DMS53 treated with DMSO at 0.1 percent for 48 hours (cell line): Measurements from ENCODE around the gene MUC13.

Experiments
- DNase-seq: peaks from one replicate; lab custom pipeline; 2025; ENCODE audit not compliant: unreplicated experiment; lab: John Stamatoyannopoulos, UW

The MUC13 gene

DNA sequence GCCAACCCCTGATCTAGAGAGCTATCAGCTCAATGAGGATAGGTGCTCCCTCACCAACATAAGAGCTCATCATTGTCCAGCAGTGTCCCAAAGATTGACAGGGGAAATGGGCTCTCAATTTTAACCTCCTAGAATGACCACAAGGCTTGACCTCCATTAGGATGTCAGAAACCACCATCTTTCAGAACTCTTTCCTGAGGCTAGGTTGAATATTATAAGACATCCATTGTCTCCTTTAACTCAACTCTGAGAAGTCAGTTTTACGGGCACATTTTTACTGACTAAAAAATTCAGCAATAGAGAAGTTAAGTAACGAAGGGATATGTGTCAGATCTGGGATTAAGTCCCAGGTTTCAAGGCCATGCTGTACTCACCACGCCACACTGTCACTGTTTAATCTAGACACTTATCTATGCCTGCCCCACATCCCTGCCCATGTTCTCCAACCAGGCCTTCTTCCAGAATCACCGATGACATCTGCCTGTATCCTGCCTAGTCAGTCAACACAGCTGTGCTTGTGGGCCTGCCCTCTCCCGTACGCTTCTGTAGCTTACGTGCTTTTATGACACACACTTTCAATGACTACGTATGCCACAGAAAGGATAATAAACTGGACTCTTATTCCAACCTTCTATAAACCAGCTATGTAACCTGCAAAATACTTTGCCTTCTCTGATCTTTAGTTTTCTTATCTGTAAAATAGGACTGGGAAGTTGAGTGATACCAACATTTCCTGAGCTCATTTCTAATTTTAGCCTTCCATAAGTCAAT, 17.1 kb upstream of the MUC13 start:
- peak; percentile 81 for DNase-seq

DNA sequence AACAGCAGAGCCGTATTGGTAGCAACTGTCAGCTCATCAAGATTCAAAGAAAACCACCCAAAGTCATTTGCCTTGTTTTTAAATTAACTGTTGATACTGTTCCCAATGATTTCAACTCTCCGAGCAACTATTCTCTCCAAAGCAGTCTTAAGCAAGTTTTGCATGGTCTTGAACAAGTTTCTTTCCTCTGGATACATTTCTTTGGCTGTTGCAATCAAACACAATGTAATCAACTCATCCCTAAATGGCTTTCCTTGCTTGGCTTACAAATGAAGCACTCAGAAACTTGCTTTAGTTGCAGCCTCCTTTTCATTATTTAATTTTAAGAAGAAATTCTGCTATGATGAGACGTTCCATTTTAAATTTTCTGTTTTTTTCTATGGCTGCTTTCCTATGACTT, 15.5 kb upstream of the MUC13 start:
- no peak for DNase-seq

DNA sequence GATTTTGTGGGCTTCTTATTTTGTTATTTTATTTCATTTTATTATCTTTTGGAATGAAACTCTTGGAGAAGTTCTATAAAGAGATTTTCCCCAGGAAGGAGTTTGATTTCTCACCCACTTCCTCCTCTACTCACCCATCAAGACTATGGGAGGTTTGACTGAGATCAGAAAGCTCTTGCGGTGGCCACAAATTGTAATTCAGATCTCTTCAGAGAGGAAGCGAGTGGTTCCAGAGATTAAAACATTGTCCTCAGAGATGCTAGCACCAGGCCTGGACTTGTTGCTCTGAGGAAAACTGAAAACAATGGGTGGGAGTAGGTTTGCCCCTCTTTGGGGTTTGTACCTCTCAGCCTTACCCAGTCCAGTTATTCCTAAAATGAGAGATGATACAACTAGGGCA, 8.1 kb upstream of the MUC13 start:
- DNase-seq = no peak

DNA sequence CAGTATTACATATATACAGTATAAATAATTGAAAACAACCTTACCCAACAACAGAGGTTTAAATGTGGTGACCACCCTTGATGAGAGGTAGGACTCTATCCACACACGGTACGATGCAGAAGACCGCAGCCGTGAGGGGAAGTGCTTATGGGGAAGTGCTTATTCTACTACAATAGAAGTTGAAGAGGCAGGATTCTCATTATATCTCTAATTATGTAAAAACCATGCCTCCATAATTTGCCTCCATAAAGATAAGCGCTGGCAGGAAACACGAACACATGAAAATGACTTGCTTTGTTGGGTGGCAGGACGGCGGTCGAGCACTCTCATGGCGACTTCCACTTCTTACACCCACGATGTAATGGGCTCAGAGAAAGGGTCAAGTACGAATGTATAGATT, 7.2 kb upstream of the MUC13 start:
- DNase-seq = no peak

DNA sequence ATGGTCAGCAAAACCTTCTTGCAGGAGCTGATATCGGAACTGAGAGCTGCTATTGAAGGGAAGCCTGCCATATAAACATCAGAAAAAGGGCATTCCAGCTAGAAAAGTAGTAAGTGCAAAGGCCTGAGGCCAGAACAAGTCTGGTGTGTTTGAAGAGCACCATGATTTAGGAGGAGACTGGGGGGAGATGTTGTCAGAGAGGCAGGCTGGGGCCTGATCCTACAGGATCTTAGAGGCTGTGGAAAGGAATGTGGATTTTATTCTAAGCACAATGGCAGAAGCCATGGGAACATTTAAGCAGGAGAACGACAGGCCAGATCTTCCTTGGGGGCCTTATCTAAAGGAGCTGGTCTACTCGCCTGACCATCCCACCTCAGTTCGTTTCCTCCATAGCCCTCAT, 5.1 kb upstream of the MUC13 start:
- no peak for DNase-seq

DNA sequence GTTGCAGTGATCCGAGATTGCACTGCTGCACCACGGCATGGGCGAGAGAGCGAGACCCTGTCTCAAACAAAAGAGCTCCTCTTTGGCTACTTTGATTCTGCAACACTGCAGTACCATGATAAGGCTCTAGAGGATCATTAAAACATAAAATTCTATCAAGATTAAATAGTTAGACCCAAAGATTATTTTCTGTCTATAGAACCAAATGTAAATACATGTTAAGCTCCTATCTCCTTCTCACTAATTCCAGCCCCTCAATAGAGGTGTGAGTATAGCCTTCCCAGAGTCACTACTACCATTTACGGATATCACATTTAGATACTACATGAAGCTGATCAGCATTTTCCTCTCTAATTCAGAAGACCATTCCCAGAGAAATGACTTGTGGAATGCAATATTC, 4.3 kb upstream of the MUC13 start:
- DNase-seq = no peak

DNA sequence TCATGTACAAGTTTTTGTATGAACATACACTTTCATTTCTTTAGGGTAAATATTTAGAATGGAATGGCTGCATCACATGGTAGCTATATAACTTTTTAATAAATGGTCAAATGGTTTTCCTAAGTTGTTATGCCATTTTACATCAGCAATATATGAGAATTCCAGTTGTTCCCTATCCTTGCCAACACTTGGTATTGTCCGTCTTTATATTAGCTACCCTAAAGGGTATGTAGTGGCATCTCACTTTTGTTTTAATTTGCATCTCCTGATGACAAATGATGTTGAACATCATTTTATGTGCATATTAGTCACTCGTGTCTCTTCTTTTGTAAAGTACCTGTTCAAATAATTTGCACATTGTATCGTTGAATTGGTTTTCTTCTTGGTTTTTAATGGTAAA, 2.5 kb upstream of the MUC13 start:
- DNase-seq = no peak

DNA sequence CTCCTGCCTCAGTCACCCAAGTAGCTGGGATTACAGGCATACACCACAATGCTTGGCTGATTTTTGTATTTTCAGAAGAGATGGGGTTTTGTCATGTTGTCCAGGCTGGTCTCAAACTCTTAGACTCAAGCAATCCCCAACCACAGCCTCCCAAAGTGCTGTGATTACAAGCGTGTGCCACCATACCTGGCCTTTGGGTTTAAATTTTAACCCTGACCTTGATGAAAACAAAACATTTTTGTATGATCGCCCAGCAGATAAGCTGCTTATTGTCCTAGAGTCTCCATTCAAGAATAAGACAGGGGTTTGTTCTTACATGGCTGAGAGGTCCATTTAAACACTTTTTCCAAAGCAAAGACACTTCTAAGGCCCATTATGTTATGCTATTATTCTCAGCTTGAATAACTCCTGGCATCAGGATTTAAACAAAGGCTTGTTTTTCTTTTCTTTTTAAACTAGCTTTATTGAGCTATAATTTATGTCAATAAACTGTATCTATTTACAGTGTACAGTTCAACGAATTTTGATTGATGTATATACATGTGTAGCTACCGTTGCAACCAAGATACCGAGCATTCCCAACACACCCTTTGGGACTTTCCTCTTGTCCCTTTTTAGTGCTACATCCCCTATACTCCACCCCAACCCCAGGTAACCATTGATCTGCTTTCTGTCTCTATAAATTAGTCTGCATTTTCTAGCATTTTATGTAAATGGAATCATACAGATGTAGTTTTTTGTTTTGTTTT, 1.4 kb upstream of the MUC13 start:
- DNase-seq = no peak

DNA sequence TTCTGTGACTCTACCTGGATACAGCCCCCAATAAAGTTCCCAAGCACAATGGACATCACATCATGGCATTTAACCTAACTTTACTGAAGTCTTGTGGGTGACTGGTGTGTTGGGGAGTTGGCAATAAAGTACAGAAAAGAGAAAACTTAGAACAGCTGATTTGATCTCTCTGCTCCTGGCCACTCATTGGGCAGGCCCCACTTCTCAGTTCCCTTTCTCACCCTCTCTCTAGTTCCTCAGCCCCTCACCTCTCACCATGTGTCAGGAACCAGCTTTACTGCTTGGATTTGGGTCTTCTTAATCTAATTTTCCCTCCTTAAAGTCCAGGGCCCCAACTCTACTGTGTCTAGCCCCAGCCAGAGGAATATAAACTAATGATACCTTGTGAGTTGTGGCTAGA, 713 bp upstream of the MUC13 start:
- no peak for DNase-seq

DNA sequence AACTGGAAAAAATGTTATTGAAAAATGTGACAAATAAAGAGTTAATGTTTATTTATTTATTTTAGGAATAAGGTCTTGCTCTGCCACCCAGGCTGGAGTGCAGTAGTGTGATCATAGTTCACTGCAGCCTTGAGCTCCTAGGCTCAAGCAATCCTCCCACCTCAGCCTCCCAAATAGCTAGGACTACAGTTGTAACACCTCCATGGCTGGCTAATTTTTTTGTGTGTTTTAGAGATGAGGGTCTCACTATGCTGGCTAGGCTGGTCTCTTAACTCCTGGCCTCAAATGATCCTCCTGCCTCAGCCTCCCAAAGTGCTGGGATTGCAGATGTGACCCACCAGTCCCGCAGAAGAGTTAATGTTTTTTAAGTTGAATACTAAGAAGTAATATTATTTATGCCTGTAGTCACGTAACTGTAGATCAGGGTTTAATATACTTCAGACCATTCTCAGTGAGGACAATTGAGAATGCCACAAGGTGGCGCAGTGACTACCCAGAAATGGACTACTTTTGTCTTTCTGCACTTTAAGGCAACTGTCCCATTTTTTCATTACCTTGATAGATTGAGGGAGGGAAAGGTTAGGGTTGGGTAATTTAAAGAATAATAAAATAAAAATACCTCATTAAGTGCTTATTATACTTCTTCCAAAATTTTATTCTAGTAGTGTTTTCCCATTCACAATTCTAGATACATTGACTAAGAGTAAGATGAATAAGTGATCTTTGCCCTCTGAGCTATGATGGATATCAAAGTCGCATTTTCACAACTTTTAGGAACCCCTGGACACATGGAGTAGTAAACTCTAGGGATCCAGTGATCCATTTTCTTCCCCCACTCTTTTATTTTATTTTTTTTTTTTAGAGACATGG, 6.0 kb downstream of the MUC13 start:
- DNase-seq = peak; percentile 56

DNA sequence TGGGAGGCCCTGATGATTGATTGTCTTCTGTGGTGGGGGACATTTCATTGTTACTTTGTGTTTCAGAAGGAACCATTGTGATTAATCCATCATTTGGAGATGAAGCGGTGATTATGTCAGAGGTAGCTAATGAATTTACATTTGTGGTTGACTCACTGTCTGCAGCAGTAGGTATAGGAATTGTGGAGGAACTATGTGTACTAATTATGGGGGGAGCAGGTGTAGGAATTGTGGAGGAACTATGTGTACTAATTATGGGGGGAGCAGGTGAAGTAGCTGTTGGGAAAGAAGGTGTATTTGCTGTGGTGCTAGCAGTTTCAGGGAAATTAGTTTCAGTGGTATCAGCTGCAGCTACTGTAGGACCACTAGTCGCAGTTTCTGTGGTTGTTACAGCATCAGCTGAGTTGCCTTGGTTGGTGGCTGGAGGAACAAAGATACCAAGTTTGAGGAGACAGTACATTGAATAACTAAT, 6.9 kb downstream of the MUC13 start:
- DNase-seq = no peak

DNA sequence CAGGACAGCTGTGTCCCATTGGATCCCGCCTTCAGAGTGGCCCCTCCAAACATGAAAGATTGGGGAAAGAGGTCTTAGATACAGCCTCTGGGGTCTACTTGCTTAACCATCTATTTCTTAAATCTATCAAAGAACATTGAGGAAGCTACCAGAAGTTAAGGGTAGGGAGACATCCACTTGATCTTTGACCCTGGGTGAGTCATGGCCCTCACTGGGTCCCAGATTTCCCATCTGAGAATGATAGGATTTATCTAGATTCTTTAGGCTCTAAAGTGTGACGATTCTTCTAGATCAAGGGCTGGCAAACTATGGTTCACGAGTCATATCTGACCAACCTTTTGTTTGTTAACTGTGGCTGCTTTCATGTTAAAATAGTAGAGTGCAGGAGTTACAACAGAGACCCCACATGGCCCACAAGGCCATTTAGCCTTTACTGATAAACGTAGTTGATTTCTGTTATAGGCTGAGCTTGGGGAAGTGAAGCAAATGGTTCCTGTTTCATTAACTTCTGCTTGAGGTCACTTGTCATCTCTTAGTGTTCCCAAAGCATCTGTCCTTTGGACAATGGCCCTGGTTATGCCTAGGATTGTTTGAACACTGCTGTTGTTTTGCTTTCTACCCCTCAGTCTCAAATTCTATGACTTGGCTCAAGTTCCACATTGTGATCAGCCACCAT, 8.0 kb downstream of the MUC13 start:
- no peak for DNase-seq

DNA sequence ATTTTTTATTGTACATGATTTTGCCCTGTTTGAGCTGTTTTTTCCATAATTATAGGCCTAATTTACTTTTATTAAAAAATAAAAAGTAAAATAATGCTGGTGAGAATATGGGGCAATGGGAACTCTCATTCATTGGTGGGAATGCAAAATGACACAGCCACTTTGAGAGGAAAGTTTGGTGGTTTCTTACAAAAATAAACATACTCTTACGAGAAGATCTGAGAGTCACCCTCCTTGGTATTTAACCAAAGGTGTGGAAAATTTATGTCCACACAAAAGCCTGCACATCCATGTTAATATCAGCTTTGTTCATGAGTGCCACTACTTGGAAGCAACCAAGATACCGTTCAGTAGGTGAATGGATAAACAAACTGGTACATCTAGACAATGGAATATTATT, 9.8 kb downstream of the MUC13 start:
- DNase-seq = no peak

DNA sequence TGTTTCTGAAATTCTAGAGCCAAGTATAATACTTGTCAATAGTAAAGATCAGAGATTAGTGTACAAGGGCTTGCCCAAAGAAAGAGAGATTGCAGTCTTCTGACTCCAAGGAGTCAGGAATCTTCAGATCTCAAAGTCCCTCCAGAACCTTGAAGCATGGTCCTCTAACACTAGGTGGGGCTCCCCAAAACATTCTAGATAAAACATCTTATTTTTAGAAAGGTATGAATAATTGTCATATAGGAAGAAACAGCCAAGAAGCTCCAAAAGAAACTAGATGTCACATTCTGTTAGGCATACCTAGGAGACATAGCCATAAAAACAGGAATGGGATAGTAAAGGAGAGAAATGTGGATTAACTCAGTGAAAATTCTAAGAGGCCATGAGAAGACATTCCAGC, 10.7 kb downstream of the MUC13 start:
- DNase-seq = no peak

DNA sequence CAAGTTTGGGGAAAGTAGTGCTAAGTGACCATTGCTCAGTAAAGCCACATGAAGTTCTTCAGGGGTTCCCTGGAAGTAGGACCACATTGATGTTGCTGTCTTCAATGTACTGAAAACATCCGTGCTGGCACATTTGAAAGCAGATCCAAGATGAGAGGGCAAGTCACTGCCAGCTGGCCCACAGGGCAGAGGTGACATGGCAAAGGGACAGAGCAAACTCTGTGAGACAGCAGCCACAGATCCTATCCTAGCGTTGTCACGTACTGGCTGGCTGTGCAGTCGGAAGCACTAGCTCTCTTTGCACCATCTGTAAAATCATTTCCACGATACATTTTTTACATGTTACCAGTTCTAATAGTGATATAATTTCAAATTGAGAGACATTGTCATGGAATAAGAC, 13.8 kb downstream of the MUC13 start:
- no peak for DNase-seq

DNA sequence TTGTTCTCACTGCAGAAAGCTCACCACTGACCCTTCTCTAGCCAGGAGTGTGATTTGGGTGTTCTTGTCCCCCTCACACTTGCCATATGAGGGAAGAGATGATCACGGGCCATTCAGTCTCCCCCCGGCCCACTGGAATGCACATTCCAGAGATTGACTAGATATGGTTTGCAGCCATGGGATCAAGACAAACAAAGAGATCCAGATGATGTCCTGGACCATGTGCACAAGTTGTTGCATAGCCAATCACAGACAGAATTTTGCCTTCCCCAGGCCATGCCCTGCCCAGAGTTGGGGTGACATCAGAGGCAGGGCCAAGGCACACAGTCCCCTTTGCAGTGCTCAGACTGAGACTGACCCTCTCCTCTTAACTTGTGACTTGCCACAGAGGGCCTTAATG, 14.8 kb downstream of the MUC13 start:
- no peak for DNase-seq

DNA sequence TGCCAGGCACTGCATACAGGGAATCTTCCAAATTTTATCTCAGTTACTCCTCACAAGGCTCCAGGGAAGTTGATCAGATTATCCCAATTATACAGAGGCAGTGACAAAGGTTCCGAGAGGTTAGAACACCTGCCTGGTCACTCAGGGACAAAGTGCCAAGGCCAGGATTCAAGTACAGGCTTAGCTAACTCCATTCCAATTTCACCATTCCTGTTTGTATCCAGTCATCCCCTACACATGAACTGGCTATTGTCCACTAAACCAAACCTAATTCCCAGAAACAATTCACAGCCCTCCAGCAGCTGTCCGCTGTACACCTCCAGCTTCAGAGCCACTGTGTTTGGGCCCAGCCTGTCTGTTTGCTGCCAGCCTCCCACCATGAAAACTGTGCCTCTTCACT, 16.0 kb downstream of the MUC13 start:
- DNase-seq = no peak

DNA sequence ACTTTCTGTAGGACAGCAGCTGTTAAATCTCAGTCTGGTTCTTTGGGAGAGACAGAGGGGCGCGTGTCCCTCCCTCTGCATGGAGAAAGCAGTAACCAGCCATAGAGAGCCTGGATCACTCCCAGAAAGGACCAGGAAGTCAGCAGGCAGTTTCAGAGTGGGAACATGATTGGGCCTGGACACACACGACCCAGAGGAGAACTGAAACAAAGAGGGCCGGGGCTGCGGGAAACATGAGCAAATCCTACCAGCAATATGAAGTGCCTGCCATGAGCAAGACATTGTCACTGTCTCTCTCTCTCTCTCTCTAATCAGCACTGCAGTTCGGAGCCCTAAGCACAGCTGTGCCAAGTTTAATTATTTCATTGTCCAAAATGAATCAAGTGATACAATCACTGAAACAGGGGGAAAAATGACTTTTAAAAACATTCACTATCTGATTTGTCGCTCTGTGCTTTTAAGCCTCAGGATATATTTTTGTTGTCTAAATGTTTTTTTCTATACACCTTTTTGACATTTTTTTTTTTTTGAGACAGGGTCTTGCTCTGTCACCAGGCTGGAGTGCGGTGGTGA, 17.6 kb downstream of the MUC13 start:
- DNase-seq = no peak

DNA sequence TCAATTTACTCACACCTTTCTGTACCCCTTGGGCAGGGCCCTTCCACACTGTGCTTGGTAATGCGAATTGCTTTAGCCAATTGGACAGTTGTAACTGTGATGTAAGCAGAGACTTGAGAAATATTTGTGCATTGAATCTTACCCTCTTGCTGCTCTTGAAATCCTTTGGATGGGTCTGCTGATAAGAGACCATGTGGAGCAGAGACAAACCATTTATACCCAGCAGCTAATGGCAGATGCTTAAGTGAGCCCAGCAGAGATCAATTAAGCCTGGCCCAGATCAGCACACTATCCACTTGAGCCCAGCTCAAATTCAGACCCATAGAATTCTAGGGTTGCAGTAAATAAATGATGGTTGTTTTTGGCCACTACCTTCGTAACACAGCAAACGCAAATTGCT, 19.3 kb downstream of the MUC13 start:
- no peak for DNase-seq

DNA sequence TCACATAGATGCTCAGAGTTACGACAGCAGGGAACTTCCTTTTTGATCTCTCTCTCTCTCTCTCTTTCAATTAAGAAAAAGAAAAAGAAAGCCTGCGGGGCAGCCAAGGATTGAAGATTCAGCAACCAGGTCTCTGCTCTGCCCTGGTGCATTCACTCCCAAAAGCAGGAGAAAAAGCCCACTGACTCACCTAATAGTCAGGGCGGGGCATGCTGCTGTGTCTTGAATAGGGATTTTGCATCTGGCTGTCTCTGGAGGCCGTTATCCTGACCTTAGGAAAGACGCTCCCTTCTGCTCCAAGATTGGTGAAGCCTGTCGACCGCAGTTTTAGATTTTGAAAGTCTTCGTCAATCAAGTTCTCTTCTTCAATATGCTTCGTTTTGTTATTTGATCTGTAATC, 26.6 kb downstream of the MUC13 start:
- no peak for DNase-seq
